HG03342 (cell line): Measurements from ENCODE around the gene TMC7.
"Not testable (repeated sequence)": the region's sequence is repeated elsewhere in the genome, so short reads cannot be mapped to it uniquely, and the experiment has no call there.

Experiments used
- ATAC-seq: cut with Tn5 transposase; IDR thresholded peaks from one replicate; pipeline ENCODE4 v1.9.1; 2021; ENCODE audit warnings: mild to moderate bottlenecking, moderate library complexity; ENCODE audit not compliant: unreplicated experiment

TMC7 gene

GRCh38 chr16:18983565-18984434 lies at the start of gene TMC7:
TSS of gene TMC7 (plus strand) at chr16:18983934. CDS start at chr16:18984064, 130 bp downstream.
- no peak for ATAC-seq

GRCh38 chr16:18936727-18937340 lies 46.9 kb upstream of the TMC7 start:
- no peak for ATAC-seq

DNA sequence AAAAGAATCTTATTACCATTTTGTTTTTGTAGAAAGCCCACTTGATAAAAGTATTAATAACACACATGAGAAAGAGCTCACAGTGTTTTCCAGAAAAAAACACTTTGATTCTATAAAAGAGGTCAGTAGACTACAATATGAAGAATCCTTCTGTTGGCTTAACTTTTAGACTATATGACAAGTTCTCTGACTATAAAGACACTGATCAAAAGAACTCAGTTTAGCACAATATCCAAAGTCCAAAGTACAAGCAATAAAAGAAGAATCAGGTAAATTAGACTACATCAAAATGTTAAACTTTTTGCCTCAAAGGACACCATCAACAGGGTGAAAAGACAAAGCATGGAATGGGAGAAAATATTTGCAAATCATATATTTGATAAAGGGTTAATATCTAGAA lies 46.3 kb upstream of the TMC7 start:
- no peak for ATAC-seq

- no peak for ATAC-seq
Observed at GRCh38 chr16:18938986-18939385, 44.7 kb upstream of the TMC7 start.

DNA sequence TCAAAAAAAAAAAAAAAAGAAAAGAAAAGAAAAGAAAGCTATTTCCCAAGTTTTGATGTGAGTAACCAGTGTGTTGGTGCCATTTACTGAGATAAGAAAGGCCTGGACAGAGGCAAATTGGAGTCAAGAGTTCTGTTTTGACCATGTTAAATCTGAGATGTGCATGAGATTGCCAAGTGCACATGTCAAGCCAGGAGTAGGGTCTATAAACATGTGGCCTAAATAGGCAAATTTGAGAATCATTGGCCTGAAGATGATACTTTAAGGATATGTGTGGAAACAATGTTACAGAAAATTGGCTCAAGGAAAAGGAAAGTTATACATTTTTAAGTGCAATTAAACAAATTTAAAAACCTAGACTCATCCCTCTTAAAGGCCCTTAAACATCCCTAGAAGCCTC lies 42.3 kb upstream of the TMC7 start:
- no peak for ATAC-seq

DNA sequence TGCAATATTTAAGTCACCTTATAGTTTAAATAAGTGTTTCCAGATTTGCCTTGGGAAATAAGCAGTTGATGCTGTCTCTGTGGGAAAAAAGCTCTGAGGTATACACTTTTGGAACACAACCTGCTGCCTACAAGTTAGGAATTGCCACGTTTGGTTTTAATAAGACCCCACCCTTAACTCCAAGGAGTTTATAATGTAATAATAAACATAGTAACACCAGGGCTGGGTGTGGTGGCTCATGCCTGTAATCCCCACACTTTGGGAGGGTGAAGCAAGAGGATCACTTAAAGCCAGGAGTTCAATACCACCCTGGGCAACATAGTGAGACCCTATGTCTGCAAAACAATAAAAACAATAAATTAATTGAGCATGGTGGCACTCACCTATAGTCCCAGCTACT lies 41.7 kb upstream of the TMC7 start:
- ATAC-seq: no peak

DNA sequence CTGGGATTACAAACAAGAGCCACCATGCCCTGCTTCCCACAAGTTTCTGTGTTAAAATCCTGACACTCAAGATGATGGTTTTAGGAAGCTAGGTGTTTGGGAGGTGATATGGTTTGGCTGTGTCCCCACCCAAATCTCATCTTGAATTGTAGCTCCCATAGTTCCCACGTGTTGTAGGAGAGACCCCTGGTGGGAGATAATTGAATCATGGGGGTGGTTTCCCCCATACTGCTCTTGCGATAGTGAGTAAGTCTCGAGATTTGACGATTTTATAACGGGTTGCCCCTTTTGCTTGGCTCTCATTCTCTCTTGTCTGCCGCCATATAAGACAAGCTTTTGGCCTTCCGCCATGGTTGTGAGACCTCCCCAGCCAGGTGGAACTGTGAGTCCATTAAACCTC lies 40.3 kb upstream of the TMC7 start:
- ATAC-seq: no peak

- no peak for ATAC-seq
Observed at GRCh38 chr16:18945233-18945632, 38.5 kb upstream of the TMC7 start.

DNA sequence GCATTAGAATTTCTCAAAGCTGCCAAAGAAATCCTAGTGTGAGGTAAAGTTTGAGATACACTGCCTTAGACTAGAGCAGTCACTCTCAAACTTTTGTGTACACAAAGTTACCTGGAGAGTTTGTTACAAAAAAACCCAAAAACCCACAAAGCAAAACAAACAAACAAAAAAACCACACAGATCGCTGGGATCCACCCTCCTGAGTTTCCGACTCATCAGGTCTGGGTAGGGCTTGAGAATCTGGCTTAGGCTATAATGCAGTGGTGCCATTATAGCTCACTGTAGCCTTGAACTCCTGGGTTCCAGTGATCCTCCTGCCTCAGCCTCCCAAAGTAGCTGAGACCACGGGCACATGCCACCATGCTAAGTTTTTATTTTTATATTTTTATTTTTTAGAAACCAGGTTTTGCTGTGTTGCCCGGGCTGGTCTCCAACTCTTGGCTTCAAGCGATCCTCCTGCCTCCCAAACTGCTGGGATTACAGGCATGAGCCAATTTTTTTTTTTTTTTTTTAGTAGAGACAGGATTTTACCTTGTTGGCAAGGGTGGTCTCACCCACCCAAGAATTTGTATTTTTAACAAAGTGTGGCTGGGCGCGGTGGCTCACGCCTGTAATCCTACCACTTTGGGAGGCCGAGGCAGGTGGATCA lies 35.2 kb upstream of the TMC7 start:
- ATAC-seq: no peak

DNA sequence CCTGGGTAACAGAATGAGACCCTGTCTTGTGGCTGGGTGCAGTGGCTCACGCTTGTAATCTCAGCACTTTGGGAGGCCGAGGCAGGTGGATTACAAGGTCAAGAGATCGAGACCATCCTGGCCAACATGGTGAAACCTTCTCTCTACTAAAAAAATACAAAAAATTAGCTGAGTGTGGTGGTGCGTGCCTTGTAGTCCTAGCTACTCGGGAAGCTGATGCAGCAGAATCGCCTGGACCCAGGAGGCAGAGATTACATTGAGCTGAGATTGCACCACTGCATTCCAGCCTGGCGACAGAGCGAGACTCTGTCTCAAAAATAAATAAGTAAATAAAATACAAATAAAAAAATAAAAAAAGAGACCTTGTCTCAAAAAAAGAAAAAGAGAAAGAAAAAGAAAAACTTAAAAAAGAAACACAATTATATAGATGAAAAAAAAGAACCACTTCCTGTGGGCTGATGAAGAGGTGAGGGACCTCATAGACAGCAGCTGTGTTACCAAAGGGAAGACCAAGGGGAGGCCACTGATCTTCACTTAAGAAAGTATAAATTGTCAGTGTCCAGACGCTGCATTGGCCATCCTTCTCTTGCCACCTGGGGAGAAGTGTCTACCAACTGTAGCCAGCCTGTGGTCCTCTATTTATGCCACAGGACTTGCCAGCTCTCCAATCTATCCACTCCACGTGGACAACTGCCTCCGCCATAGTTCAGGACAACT lies 33.1 kb upstream of the TMC7 start:
- ATAC-seq: no peak

DNA sequence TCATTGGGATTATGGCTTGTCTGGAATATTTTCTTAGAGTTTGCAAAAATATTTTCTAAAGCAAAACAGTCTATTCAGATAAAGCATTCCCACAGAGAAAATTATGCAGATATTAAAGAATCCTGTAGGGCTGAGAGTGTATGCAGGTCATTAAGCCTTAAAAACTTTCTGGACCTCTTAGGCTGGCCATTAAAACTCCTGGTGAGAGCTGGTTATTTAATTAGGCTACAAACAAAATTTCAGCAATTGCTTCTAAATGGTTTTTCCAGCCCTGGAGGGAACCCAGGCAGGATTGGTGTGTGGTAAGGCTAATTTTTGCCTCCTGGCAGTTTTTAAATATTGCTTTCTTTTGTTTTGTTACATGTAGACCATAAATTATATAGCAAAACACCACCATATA lies 30.2 kb upstream of the TMC7 start:
- ATAC-seq: no peak

- not testable (repeated sequence) for ATAC-seq
Observed at GRCh38 chr16:18955874-18956580, 27.7 kb upstream of the TMC7 start.

- not testable (repeated sequence) for ATAC-seq
Observed at GRCh38 chr16:18956658-18957241, 27.0 kb upstream of the TMC7 start.

DNA sequence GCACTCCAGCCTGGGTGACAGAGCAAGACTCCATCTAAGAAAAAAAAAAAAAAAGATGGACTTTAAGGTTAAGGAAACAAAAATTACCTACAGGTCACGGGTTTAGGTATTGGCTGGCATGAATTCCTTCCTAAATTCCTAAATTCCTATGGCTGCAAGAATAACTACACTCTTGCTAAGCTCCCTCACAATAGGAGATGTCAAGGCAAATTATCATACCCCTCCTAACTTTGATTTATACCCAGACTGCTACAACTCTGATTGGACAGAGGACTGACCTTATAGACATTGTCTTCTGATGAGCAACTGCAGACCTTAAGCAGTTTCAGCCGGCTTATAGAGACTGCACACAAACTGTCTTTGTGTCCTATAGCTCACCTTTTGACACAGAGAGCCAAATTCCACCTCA lies 25.1 kb upstream of the TMC7 start:
- ATAC-seq: no peak

GRCh38 chr16:18959031-18959505 lies 24.7 kb upstream of the TMC7 start:
- no peak for ATAC-seq

DNA sequence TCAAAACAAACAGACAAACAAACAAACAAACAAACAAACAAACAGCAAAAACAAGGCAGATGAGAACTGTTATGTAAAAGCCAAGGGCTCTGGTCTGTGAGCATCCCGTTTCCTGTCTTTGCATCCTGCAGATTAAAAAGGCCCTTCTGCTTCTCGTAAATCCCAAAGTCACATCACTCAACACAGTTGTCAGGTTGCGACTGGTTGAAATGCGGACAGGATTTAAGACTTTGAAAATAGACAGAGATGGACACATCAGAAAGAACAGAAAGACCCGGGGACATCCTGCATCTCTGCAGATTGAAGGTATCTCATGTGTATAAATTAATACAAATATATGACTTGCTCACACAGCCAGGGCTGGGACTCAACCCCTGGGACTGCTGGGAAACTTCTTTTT lies 18.2 kb upstream of the TMC7 start:
- ATAC-seq: no peak

DNA sequence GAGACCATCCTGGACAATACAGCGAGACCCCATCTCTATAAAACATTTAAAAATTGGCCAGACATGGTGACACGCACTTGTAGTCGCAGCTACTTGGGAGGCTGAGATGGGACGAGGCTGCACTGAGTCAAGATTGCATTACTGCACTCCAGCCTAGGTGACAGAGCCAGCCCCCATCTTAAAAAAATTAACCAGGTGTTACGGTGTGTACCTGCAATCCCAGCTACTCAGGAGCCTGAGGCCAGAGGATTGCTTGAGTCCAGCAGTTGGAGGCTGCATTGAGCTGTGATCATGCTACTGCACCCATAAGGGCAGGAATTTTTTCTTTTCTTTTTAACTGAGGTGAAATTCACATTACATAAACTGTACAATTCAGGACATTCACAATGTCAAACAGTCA lies 16.9 kb upstream of the TMC7 start:
- ATAC-seq: no peak

DNA sequence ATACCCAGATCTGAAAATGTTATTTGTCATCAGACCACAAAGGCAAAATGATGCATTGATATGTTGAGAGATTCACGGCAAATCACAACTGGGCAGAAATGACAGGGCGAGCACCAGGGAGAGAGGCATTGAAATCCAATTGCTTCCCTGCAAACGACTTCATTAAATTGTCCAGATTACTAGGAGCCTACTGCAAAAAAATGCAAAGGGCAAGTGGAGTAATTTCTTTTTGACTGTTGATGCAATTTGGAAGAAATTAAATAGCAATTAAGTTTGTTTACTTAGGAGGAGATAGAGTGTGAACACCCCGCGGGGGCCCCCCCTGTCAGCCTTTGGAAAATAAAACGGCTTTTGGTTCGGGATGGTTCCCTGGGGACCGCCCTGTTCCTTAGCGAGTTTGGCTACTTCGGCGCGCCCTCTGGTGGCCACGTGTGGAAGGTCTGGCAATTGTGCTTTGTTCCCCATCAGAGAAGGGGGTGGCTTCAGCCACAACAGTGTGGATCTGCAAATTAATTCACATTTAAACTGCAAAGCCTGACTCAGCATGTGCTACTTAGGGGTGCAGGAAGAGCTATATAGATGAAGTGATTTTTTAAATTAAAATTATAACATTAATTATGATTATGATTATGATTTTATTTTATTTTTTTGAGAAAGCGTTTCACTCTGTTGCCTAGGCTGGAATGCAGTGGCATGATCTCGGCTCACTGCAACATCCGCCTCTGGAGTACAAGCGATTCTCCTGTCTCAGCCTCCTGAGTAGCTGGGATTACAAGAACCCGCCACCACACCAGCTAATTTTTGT lies 14.5 kb upstream of the TMC7 start:
- ATAC-seq: no peak

DNA sequence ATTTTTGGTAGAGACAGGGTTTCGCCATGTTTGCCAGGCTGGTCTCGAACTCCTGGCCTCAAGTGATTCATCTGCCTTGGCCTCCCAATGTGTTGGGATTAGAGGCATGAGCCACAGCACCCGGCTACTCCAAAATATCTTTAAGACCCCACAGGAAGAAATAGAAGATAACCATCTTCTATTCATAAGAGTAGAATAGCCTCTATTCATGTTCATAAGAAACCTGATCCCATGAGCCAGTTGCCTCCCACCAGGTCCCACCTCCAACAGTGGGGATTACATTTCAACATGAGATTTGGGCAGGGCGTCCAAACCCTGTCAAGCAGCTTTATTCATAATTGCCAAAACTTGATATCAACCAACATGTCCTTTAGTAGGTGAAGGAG lies 13.9 kb upstream of the TMC7 start:
- ATAC-seq: no peak
